ENCODE results near the gene FOXF2. TPM values are rescaled to one million over a fixed set of nuclear protein-coding genes. Genes with fewer than 3 reads are reported as not detected.

Gene FOXF2
- total and polyA plus RNA-seq, 10 of the 15 experiments (the other 5 are each of a cell fraction or from before 2014, with no cell fraction given) = not detected

DNA sequence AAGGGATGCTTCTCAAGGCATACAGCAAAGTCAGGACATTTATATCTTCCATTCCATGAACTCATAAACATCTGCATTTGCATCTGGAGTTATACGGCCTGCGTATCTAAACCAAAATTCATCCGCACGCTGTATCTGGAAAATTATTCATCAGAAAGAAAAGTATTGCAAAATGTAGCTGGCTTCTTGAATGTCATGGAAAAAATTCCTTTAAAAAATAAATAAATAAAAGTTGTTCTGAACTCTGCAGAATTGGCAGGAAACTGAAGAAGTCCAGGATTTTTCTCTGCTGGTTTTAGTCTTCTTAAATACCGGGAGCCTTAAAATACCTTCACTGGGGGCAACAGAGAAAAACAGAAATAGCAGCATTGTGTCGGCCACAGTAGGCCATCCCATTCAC, 23.7 kb upstream of the FOXF2 start:
- SMC1A ChIA-PET (ENCODE audit: uncharacterized antibody, unreplicated experiment) = no interaction called here

DNA sequence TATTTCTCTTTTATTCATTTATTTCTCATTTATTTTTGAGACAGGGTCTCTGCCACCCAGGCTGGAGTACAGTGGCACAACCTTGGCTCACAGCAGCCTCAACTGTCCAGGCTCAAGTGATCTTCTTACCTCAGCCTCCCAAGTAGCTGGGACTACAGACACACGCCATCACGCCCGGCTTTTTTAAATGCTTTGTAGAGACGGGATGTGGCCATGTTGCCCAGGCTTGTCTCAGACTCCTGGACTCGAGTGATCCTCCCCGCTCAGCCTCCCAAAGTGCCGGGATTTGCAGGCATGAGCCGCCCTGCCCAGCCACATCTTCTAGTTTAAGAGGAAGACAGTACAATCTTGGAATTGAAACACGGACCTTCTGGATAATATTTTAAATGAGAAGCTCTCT, 21.6 kb upstream of the FOXF2 start:
- WGBS (ENCODE audit: insufficient coverage, insufficient replicate concordance, low lambda C conversion rate, missing lambda C conversion rate) = 46% methylated on average over 9 of the region's 9 CpGs
- Histone ChIP-seq H4K20me1 (ENCODE audit: control insufficient read depth, insufficient read depth) (no peaks in the 10 kb centered on the region), H3K9me3 (replicated peaks; ENCODE audit: control insufficient read depth, insufficient read depth, low read length) (no peaks in the 10 kb centered on the region; the same call in 1 of the 3 replicates), H3K36me3 (ENCODE audit: control insufficient read depth in 2 of 2, insufficient read depth in 2 of 2, low read length in 1 of 2) (no peaks in the 10 kb centered on the region), H3K79me2 (ENCODE audit: control insufficient read depth, insufficient read depth, low read length) (no peaks in the 10 kb centered on the region), H3K4me2 (ENCODE audit: control insufficient read depth, insufficient read depth) (no peak overlapping the region), H3K4me3 (no peak overlapping the region), H3K27ac (ENCODE audit: control insufficient read depth, insufficient read depth) (no peak overlapping the region), H2AFZ (ENCODE audit: control insufficient read depth, low read depth, low read length) (no peak overlapping the region), H3K9ac (ENCODE audit: control insufficient read depth, insufficient read depth, low read length) (no peak overlapping the region), H3K4me1 (ENCODE audit: control insufficient read depth, insufficient read depth, low read length) (no peaks in the 10 kb centered on the region), H3K27me3 (replicated peaks in 1 of 2; ENCODE audit: control insufficient read depth in 2 of 2, insufficient read depth in 2 of 2, low read length in 1 of 2) (peaks cover 0 to 2% of the 10 kb centered on the region in 2 experiments)
- in situ Hi-C loops (cut with MboI) (no loop called here), intact Hi-C loops (cut with micrococcal nuclease; ENCODE audit: unreplicated experiment) (no loop called here)
- ATAC-seq (no peak), DNase-seq (ENCODE audit: low read depth, low spot score) (no peak), FAIRE-seq (no peak)
- ChIA-PET SMC1A (ENCODE audit: uncharacterized antibody, unreplicated experiment) (no interaction called here), POLR2A (no interaction called here), CTCF (interaction anchor here (1.1 kb wide), 1 partner anchor 13 kb away, joined by 3 read pairs; no protein-coding TSS in a partner anchor), RAD21 (ENCODE audit: unreplicated experiment) (no interaction called here)
- BruUV-seq (replicated peaks) = no TSS peak
- TF ChIP-seq, protein P1, sequence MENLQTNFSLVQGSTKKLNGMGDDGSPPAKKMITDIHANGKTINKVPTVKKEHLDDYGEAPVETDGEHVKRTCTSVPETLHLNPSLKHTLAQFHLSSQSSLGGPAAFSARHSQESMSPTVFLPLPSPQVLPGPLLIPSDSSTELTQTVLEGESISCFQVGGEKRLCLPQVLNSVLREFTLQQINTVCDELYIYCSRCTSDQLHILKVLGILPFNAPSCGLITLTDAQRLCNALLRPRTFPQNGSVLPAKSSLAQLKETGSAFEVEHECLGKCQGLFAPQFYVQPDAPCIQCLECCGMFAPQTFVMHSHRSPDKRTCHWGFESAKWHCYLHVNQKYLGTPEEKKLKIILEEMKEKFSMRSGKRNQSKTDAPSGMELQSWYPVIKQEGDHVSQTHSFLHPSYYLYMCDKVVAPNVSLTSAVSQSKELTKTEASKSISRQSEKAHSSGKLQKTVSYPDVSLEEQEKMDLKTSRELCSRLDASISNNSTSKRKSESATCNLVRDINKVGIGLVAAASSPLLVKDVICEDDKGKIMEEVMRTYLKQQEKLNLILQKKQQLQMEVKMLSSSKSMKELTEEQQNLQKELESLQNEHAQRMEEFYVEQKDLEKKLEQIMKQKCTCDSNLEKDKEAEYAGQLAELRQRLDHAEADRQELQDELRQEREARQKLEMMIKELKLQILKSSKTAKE (IDR thresholded peaks at IDR 0.05; ENCODE audit: low read depth, poor library complexity, severe bottlenecking) = no peak
- TF ChIP-seq, protein P2, sequence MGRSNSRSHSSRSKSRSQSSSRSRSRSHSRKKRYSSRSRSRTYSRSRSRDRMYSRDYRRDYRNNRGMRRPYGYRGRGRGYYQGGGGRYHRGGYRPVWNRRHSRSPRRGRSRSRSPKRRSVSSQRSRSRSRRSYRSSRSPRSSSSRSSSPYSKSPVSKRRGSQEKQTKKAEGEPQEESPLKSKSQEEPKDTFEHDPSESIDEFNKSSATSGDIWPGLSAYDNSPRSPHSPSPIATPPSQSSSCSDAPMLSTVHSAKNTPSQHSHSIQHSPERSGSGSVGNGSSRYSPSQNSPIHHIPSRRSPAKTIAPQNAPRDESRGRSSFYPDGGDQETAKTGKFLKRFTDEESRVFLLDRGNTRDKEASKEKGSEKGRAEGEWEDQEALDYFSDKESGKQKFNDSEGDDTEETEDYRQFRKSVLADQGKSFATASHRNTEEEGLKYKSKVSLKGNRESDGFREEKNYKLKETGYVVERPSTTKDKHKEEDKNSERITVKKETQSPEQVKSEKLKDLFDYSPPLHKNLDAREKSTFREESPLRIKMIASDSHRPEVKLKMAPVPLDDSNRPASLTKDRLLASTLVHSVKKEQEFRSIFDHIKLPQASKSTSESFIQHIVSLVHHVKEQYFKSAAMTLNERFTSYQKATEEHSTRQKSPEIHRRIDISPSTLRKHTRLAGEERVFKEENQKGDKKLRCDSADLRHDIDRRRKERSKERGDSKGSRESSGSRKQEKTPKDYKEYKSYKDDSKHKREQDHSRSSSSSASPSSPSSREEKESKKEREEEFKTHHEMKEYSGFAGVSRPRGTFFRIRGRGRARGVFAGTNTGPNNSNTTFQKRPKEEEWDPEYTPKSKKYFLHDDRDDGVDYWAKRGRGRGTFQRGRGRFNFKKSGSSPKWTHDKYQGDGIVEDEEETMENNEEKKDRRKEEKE (IDR thresholded peaks at IDR 0.05) = no peak
- TF ChIP-seq, protein P3, sequence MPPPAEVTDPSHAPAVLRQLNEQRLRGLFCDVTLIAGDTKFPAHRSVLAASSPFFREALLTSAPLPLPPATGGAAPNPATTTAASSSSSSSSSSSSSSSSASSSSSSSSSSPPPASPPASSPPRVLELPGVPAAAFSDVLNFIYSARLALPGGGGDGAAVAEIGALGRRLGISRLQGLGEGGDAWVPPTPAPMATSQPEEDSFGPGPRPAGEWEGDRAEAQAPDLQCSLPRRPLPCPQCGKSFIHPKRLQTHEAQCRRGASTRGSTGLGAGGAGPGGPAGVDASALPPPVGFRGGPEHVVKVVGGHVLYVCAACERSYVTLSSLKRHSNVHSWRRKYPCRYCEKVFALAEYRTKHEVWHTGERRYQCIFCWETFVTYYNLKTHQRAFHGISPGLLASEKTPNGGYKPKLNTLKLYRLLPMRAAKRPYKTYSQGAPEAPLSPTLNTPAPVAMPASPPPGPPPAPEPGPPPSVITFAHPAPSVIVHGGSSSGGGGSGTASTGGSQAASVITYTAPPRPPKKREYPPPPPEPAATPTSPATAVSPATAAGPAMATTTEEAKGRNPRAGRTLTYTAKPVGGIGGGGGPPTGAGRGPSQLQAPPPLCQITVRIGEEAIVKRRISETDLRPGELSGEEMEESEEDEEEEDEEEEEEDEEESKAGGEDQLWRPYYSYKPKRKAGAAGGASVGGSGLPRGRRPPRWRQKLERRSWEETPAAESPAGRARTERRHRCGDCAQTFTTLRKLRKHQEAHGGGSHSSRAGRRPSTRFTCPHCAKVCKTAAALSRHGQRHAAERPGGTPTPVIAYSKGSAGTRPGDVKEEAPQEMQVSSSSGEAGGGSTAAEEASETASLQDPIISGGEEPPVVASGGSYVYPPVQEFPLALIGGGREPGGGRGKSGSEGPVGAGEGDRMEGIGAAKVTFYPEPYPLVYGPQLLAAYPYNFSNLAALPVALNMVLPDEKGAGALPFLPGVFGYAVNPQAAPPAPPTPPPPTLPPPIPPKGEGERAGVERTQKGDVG (CRISPR knock-in tag; IDR thresholded peaks at IDR 0.05) = no peak
- no peak for TF ChIP-seq POLR2A (IDR thresholded peaks at IDR 0.05; ENCODE audit: low read depth, low read length)

More for the DNA sequence above, 23.7 kb upstream of the FOXF2 start:
- Histone ChIP-seq H4K20me1 (ENCODE audit: control insufficient read depth, insufficient read depth) (no peaks in the 10 kb centered on the region), H3K9me3 (replicated peaks; ENCODE audit: control insufficient read depth, insufficient read depth, low read length) (no peaks in the 10 kb centered on the region; the same call in 1 of the 3 replicates), H3K4me1 (ENCODE audit: control insufficient read depth, insufficient read depth, low read length) (no peaks in the 10 kb centered on the region), H3K27ac (ENCODE audit: control insufficient read depth, insufficient read depth) (no peak overlapping the region), H2AFZ (ENCODE audit: control insufficient read depth, low read depth, low read length) (no peak overlapping the region), H3K4me3 (no peak overlapping the region), H3K36me3 (ENCODE audit: control insufficient read depth in 2 of 2, insufficient read depth in 2 of 2, low read length in 1 of 2) (no peaks in the 10 kb centered on the region), H3K9ac (ENCODE audit: control insufficient read depth, insufficient read depth, low read length) (no peak overlapping the region), H3K79me2 (ENCODE audit: control insufficient read depth, insufficient read depth, low read length) (no peaks in the 10 kb centered on the region), H3K27me3 (replicated peaks in 1 of 2; ENCODE audit: control insufficient read depth in 2 of 2, insufficient read depth in 2 of 2, low read length in 1 of 2) (peaks cover 0 to 2% of the 10 kb centered on the region in 2 experiments; a peak in 3 of 4 replicates), H3K4me2 (ENCODE audit: control insufficient read depth, insufficient read depth) (no peak overlapping the region)
- DNase-seq (ENCODE audit: low read depth, low spot score) (no peak), FAIRE-seq (no peak), ATAC-seq (no peak)
- TF ChIP-seq CBFB (IDR thresholded peaks at IDR 0.05; ENCODE audit: low read depth) = no peak
- TF ChIP-seq EGR1 (IDR thresholded peaks at IDR 0.05; ENCODE audit: borderline replicate concordance in 1 of 2, low read depth in 2 of 2, low read length in 2 of 2) = no peak
- TF ChIP-seq, protein P4, sequence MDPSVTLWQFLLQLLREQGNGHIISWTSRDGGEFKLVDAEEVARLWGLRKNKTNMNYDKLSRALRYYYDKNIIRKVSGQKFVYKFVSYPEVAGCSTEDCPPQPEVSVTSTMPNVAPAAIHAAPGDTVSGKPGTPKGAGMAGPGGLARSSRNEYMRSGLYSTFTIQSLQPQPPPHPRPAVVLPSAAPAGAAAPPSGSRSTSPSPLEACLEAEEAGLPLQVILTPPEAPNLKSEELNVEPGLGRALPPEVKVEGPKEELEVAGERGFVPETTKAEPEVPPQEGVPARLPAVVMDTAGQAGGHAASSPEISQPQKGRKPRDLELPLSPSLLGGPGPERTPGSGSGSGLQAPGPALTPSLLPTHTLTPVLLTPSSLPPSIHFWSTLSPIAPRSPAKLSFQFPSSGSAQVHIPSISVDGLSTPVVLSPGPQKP (IDR thresholded peaks at IDR 0.05; ENCODE audit: low read depth, low read length) = no peak
- TF ChIP-seq SUZ12 (IDR thresholded peaks at IDR 0.05; ENCODE audit: unreplicated experiment) = no peak
- TF ChIP-seq FOXM1 (IDR thresholded peaks at IDR 0.05; ENCODE audit: low read depth, low read length) = no peak
- 60% methylated on average over 6 of the region's 6 CpGs for WGBS (ENCODE audit: insufficient coverage, insufficient replicate concordance, low lambda C conversion rate, missing lambda C conversion rate)
- RAD21 ChIA-PET (ENCODE audit: unreplicated experiment) = interaction anchor here (1.0 kb wide), 1 partner anchor 31 kb away, joined by 3 read pairs; no protein-coding TSS in a partner anchor
- POLR2A ChIA-PET = no interaction called here
- no TSS peak for BruUV-seq (replicated peaks)
- intact Hi-C loops (cut with micrococcal nuclease; ENCODE audit: unreplicated experiment) = no loop called here
- CTCF ChIA-PET = interaction anchor here (0.9 to 1.6 kb wide), 3 partner anchors 16 to 569 kb away, joined by 3 read pairs; no protein-coding TSS in a partner anchor
- in situ Hi-C loops (cut with MboI) = no loop called here
